G401.6 (cell line): Measurements from ENCODE around the gene RWDD3.

Source experiments
- FAIRE-seq: peaks from 2 replicates; lab custom pipeline; 2012; peaks lifted over from hg19 to GRCh38; lab: Jason Lieb, UNC

Gene RWDD3

GRCh38 chr1:95230256-95230655 lies 3.8 kb upstream of the RWDD3 start:
- FAIRE-seq, result no peak

DNA sequence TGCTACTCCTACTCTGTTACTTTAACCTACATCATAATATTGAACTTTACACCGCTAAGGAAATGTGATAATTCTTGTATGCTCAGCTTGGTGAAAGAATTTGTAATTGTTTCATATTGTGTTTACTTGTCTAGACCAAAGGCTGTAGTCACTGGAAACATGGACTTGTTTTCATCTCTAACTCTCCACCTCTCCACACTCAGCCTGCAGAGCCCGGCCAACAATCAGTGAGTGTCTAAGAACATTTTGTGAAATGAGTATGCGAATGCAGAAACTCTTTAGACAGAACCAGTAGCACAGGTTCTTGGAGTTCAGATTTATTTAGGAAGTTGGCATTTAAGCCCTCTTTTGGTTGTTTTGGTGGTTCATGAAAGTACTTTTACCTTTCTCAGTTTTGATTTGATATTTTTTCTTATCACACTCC lies 3.2 kb upstream of the RWDD3 start:
- no peak for FAIRE-seq

DNA sequence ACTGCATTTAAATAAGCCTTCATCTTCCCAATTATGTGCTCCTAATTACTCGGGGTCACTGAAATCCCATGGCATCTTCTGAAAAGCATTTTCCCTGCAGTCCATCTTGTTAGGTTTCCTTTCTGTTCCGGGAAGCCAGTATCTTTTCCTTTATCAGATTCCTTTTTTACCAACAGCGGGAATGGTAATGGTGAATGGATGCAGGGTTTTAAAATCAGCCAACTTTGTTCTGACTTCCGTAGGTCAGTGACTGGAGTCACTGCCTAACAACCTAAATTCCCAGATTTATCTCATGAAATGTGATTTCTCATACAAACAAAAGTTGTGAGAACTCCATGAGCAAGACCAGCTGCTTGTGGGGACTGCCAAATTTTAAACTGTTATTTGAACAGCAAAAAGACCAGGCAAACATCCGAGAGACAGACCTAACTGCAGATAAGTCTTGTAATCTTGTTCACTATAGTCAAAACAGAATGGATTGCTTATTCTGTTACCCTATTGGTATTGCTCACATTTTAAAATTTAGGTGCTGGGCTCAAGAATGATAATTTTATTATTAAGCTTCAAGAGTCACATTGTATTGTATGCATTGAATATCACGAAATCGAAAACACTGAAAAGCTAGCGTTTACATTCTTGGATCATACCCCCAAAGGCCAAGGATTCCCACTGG lies 1.2 kb upstream of the RWDD3 start:
- no peak for FAIRE-seq

GRCh38 chr1:95233319-95233736 lies 682 bp upstream of the RWDD3 start:
- no peak for FAIRE-seq

DNA sequence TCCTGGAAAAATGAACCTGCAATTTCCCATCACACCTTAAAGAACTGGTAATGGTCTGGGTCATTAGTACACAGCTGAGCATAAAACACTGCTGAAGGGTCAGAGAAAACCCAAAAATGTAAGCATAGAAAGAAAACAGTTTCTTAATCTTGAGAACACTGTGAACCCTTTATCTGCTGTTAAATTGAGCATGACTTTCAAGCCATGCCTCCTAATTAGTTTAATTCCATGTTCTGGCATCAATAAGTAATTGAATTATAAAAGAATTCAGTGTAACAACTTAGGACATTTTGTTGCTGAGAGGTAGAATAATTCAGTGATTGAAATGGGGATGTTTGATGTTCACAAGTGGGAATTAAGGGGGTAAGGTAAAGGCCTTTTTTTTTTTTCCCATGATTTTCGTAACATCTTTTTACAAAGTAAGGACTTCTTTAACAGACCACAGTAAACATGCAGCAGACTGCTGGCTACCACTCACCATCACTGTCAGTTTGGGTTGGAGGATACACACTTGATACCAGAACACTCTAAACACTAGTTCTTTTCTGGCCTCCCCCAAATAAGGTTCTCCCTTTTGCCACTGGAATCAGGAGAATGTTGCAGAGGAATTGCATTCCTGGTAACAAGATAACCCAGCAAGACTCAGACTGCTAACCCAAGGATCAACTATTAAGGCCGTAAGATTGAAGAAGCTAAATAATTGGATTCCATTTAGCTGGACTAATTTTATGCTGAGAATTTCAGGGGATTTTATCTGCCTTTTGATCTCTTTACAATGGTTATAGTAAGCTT lies 3.0 kb downstream of the RWDD3 start:
- FAIRE-seq, result no peak

DNA sequence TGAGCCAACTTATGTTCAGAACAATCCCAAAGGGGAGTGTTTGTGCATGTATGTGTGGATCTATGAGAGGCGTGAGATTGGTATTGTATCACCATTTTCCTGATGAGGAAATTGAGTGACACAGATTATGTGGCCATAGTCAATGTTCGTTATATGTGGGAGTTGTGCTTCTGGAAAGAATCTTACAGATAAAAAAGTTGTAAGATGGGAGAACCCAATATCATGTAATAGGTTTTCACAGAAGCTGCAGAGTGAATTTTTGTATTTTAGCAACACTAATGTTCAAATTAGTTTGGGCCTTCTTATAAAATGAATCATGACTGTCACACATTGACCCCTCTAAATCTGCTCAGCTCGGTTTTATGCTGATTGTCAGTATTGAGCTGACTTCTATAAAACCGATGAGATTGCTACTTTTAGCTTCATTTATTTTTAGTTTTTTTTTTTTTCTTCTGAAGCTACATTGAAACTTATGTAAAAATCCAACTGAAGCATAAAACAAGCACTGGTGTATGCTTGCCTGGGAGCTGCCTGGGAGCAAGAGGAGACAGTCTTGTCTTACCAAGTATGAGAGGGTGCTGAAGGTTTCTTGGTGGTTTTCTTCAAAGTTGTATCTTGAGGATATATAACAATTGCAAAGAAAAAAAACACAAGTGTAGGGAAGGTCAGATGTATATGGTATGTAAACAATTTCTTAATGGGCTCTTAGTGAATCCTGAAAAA lies 4.1 kb downstream of the RWDD3 start:
- no peak for FAIRE-seq

GRCh38 chr1:95245029-95245428 lies 11.0 kb downstream of the RWDD3 start:
- FAIRE-seq, result no peak

GRCh38 chr1:95246511-95246910 lies 12.5 kb downstream of the RWDD3 start:
- FAIRE-seq, result no peak

GRCh38 chr1:95247607-95248006 lies 13.6 kb downstream of the RWDD3 start:
- no peak for FAIRE-seq

DNA sequence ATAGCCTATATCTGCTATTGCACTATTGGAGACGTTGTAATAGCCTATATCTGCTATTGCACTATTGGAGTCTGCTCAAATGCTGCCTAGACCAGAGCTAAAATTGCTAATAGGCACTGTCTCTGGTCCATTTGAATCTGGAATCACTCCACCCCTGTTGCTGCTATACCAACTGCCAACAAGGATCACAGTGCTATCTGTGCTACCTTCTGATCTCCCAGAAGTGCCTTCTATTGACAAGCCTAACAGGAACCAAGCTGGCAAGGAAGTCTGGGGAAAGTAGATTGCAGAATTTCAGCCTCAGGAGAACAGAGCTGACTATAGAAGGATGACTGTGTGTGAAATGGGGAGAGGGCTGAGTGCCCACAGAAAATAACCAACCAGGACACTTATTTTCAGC lies 15.9 kb downstream of the RWDD3 start:
- no peak for FAIRE-seq

DNA sequence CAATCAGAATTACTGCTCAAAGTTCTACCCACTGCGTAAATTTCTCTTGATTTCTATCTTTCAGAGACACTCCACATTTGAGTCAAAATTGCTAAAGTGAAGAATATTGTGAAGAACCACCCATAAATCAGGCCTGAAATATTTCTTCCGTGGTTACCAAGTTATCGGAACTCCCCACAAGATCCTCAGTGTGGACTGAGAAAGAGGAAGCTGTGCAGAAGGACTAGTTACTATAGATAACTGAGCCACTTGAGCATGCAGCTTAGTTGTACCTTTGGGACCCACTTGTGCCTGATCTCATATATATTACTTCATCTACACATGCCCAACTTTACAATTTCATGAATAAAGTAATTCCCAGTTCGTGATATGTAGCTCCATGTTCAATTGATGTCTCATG lies 18.4 kb downstream of the RWDD3 start:
- FAIRE-seq, result no peak

- FAIRE-seq, result no peak
Observed at GRCh38 chr1:95254959-95255358, 20.9 kb downstream of the RWDD3 start.

GRCh38 chr1:95255826-95256225 lies 21.8 kb downstream of the RWDD3 start:
- FAIRE-seq, result no peak

GRCh38 chr1:95257758-95258157 lies 23.7 kb downstream of the RWDD3 start:
- no peak for FAIRE-seq

DNA sequence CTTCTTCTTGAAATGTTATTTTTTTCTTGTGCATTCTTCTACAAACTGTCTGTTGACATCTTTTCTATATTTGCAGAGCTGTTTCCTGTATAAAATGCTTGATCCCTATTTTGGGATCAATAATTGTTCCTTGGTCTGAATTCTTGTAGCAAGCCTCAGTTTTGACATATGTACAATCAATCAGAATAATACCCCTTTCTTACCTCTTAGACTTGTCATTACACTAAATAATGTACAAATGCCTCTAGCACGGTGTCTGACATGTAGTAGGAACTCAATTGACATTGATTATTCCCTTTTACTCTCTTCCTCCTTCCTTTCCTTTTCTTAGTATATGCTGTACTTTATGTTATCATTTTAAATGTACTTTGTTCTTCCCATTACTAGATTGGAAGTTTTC lies 25.2 kb downstream of the RWDD3 start:
- no peak for FAIRE-seq

- FAIRE-seq, result no peak
Observed at GRCh38 chr1:95262913-95263312, 28.9 kb downstream of the RWDD3 start.

DNA sequence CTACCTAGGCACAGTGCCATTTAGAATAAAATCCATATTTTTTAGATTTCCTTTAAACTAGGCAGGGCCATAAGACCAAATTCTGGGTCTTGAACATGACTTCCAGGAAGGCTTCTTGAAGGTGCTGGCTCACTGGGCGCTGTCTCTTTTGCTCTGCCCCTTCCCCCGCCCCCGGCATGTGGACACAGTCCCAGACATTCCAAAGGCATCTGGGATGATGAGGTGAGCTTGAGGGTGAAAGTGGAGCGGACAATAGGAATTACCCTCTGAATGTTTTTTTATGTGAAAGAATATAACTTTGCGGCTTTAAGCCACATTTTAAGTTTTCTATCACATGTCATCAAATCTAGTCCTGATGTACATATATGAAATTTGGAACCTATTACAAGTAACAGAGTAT lies 29.4 kb downstream of the RWDD3 start:
- FAIRE-seq, result no peak

DNA sequence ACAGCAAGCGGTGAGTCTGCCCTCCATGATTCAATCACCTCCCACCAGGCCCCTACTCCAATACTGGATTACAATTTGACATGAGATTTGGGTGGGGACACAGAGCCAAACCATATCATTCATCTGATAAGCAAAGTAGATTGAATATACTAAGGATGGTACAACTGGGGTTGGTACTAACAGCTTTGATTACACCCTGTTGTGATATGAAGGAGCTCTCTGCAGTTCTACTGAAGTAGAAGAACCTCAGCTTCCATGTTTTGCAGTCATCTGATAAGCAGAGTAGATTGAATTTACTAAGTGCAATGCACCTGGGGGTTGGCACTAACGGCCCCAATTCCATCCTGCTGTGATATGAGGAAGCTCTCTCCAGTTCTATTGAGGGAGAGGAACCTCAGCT lies 31.1 kb downstream of the RWDD3 start:
- FAIRE-seq, result no peak

DNA sequence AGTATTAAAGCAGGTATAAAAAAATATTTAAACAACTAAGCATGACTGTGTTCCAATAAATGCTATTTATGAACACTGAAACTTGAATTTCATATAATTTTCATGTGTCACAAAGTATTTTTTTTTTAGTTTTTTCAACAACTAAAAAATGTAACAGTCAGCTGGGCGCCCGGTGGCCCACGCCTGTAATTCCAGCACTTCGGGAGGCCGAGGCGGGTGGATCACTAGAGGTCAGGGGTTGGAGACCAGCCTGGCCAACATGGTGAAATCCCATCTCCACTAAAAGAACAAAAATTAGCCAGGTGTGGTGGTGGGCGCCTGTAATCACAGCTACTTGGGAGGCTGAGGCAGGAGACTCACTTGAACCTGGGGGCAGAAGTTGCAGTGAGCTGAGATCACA lies 42.4 kb downstream of the RWDD3 start:
- no peak for FAIRE-seq

GRCh38 chr1:95278173-95279006 lies 44.4 kb downstream of the RWDD3 start:
- FAIRE-seq, result no peak

DNA sequence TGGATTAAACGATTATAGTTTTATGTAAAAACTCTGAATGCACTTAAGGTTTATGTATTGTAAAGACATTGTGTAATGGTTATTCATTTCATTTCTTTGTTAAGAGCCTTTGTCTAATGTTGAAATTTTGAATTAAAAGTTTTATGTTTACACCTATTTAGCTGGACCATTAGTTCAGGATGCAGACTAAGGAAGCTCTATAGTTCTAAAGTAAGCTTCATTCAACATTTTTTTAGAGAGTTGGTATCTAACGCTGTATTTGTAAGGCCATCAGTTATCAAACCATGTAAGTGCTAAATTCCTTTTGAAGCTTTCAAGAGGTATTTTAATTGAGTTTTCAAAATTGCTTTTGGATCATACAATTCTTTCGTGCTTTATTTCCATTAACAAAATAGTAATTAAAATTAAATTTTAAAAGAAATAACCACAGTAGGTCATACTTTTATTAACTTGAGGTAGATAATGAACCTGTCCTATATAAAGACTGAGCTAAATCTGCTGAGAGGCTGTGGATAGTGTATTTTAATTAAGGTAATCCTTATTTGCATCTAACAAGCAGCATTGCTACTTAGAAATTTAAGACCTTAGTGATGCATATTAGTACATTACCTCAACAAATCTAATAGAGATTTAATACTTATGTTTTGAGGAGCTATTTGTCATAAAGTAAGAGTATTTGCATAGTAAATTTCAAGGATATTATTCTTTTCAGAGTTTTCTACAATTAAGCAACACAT lies 47.9 kb downstream of the RWDD3 start:
- FAIRE-seq, result no peak

- FAIRE-seq, result no peak
Observed at GRCh38 chr1:95282518-95282895, 48.5 kb downstream of the RWDD3 start.
